T-helper 1 cell (primary cell): ENCODE measurements around the gene CYLD.

Experiments
- DNase-seq, 5 donors: peaks; one replicate each; pipeline ENCODE4 v3.0.0-alpha.2; 2012 to 2020

The CYLD gene

GRCh38 chr16:50821586-50821985 is 79.7 kb downstream of the CYLD start:
- no peak for DNase-seq

GRCh38 chr16:50822671-50823070 is 80.8 kb downstream of the CYLD start:
- no peak for DNase-seq

- DNase-seq, result no peak
These were observed 85.0 kb downstream of the CYLD start for GRCh38 chr16:50826797-50827316.

- no peak for DNase-seq
These were observed 86.3 kb downstream of the CYLD start for GRCh38 chr16:50828164-50828702.

- DNase-seq, result no peak
These were observed 88.8 kb downstream of the CYLD start for GRCh38 chr16:50830698-50831097.

- no peak for DNase-seq
These were observed 89.9 kb downstream of the CYLD start for GRCh38 chr16:50831751-50832150.

- DNase-seq, result no peak
These were observed 92.0 kb downstream of the CYLD start for GRCh38 chr16:50833929-50834328.

GRCh38 chr16:50834701-50835100 is 92.8 kb downstream of the CYLD start:
- no peak for DNase-seq

GRCh38 chr16:50835358-50836060 is 93.6 kb downstream of the CYLD start:
- no peak for DNase-seq

- no peak for DNase-seq
These were observed 94.3 kb downstream of the CYLD start for GRCh38 chr16:50836121-50836621.

- no peak for DNase-seq
These were observed 95.4 kb downstream of the CYLD start for GRCh38 chr16:50837324-50837723.

- DNase-seq, result no peak
These were observed 96.3 kb downstream of the CYLD start for GRCh38 chr16:50838165-50838564.

- DNase-seq, result no peak
These were observed 97.0 kb downstream of the CYLD start for GRCh38 chr16:50838885-50839284.

- DNase-seq, result no peak
These were observed 97.5 kb downstream of the CYLD start for GRCh38 chr16:50839356-50839755.

- no peak for DNase-seq
These were observed 98.2 kb downstream of the CYLD start for GRCh38 chr16:50839920-50840729.

- peak in 3 of 5 donors; percentile 6 to 26 (median 7) for DNase-seq
These were observed 99.4 kb downstream of the CYLD start for GRCh38 chr16:50841081-50841886.

GRCh38 chr16:50842013-50842505 is 100.2 kb downstream of the CYLD start:
- DNase-seq, result no peak

- DNase-seq, result no peak
These were observed 100.7 kb downstream of the CYLD start for GRCh38 chr16:50842589-50842988.

- no peak for DNase-seq
These were observed 103.0 kb downstream of the CYLD start for GRCh38 chr16:50844840-50845239.

GRCh38 chr16:50845296-50845695 is 103.4 kb downstream of the CYLD start:
- DNase-seq, result no peak

- no peak for DNase-seq
These were observed 104.6 kb downstream of the CYLD start for GRCh38 chr16:50846511-50846910.

GRCh38 chr16:50847166-50847565 is 105.3 kb downstream of the CYLD start:
- no peak for DNase-seq
